ENCODE data around the gene XNDC1N.
A peak's percentile ranks its signal among the peaks of the same experiment; 100 is the strongest.
"Not testable (repeated sequence)": the region's sequence is repeated elsewhere in the genome, so short reads cannot be mapped to it uniquely, and the experiment has no call there.

XNDC1N gene

GRCh38 chr11:71931245-71931602 lies 2.8 kb upstream of the XNDC1N start:
- DNase-seq: no peak

- no peak for DNase-seq
Observed at GRCh38 chr11:71930556-71931244, 2.3 kb upstream of the XNDC1N start.

GRCh38 chr11:71929491-71929890 lies 1.1 kb upstream of the XNDC1N start:
- DNase-seq: no peak

GRCh38 chr11:71928737-71929443 lies 496 bp upstream of the XNDC1N start, which contains the start of gene RNF121:
TSS of gene RNF121 (plus strand) at chr11:71929046. CDS start at chr11:71929062, 16 bp downstream.
- DNase-seq: peak; percentile 96

- DNase-seq: peak; percentile 54
Observed at GRCh38 chr11:71917646-71918140, 10.7 kb downstream of the XNDC1N start.

GRCh38 chr11:71914617-71915189 lies 13.7 kb downstream of the XNDC1N start:
- no peak for DNase-seq

- DNase-seq: peak; percentile 92
Observed at GRCh38 chr11:71913756-71914526, 14.5 kb downstream of the XNDC1N start.

GRCh38 chr11:71911986-71912340 lies 16.4 kb downstream of the XNDC1N start:
- not testable (repeated sequence) for DNase-seq

- peak; percentile 31 for DNase-seq
Observed at GRCh38 chr11:71911321-71911985, 16.9 kb downstream of the XNDC1N start.

- not testable (repeated sequence) for DNase-seq
Observed at GRCh38 chr11:71910775-71911174, 17.6 kb downstream of the XNDC1N start.

GRCh38 chr11:71908218-71908617 lies 20.2 kb downstream of the XNDC1N start:
- DNase-seq: no peak

GRCh38 chr11:71901137-71901536 lies 27.3 kb downstream of the XNDC1N start:
- peak; percentile 84 for DNase-seq

GRCh38 chr11:71895961-71896360 lies 32.4 kb downstream of the XNDC1N start:
- DNase-seq: no peak

GRCh38 chr11:71889181-71889872 lies 39.1 kb downstream of the XNDC1N start:
- DNase-seq: not testable (repeated sequence)

GRCh38 chr11:71888335-71889010 lies 39.9 kb downstream of the XNDC1N start:
- peak; percentile 11 for DNase-seq

- DNase-seq: not testable (repeated sequence)
Observed at GRCh38 chr11:71885806-71886205, 42.6 kb downstream of the XNDC1N start.

All from fibroblast of skin of scalp (primary cell).